Retinal pigment epithelial cell (primary cell): Measurements from ENCODE around the gene NDUFAF2.
"Not testable (repeated sequence)": the region's sequence is repeated elsewhere in the genome, so short reads cannot be mapped to it uniquely, and the experiment has no call there.

Experiments used
- DNase-seq: peaks from one replicate; pipeline ENCODE4 v3.0.0-alpha.2; 2010; ENCODE audit warnings: low read depth
- H3K4me3 ChIP-seq: 2 replicates; pipeline ENCODE4 v1.5.1; 2011; ENCODE audit warnings: mild to moderate bottlenecking, low read length, control low read depth, moderate library complexity
- CTCF ChIP-seq: conservative IDR thresholded peaks from 2 replicates; pipeline ENCODE4 v1.5.1; 2011; ENCODE audit warnings: low read depth, low read length, control low read depth, inconsistent platforms

The NDUFAF2 gene

GRCh38 chr5:61178702-61179101, 233.7 kb downstream of the NDUFAF2 start:
- TF ChIP-seq CTCF: no peak
- peak; percentile 96 for DNase-seq
- H3K4me3 ChIP-seq: no peak overlapping the region

GRCh38 chr5:61180886-61181285, 235.9 kb downstream of the NDUFAF2 start:
- H3K4me3 ChIP-seq: no peak overlapping the region
- DNase-seq: no peak
- TF ChIP-seq CTCF: no peak

GRCh38 chr5:61182449-61182848, 237.4 kb downstream of the NDUFAF2 start:
- no peak for DNase-seq
- TF ChIP-seq CTCF: no peak
- H3K4me3 ChIP-seq: no peak overlapping the region

GRCh38 chr5:61183538-61183937, 238.5 kb downstream of the NDUFAF2 start:
- no peak overlapping the region for H3K4me3 ChIP-seq
- TF ChIP-seq CTCF: no peak
- no peak for DNase-seq

GRCh38 chr5:61184708-61185107, 239.7 kb downstream of the NDUFAF2 start:
- no peak overlapping the region for H3K4me3 ChIP-seq
- DNase-seq: no peak
- no peak for TF ChIP-seq CTCF

- H3K4me3 ChIP-seq: no peak overlapping the region
- no peak for TF ChIP-seq CTCF
- no peak for DNase-seq
These were observed 241.6 kb downstream of the NDUFAF2 start for GRCh38 chr5:61186634-61187033.

- not testable (repeated sequence) for H3K4me3 ChIP-seq, DNase-seq
These were observed 242.3 kb downstream of the NDUFAF2 start for GRCh38 chr5:61187352-61187751.

GRCh38 chr5:61187826-61188225, 242.8 kb downstream of the NDUFAF2 start:
- not testable (repeated sequence) for H3K4me3 ChIP-seq, DNase-seq
